Uterus (tissue), 2 donors: Measurements from ENCODE around the gene TRAF1.

Source experiments
- POLR2A ChIP-seq, 2 donors: fragments of 450-650 bp; IDR thresholded peaks; one replicate each; pipeline ENCODE4 v1.6.1; 2016; ENCODE audit warnings: antibody characterized with exemption in 2 of 2, mild to moderate bottlenecking in 1 of 2, moderate library complexity in 1 of 2
- TF ChIP-seq, protein P1 (sequence below), 4 experiments: fragments of 200-600 bp in 2 of 4; fragments of 450-650 bp in 2 of 4; sonication (generic) in 2 of 4; IDR thresholded peaks; one replicate each; pipeline ENCODE4 v1.5.1; 2016 to 2019; ENCODE audit warnings: antibody characterized with exemption in 4 of 4, mild to moderate bottlenecking in 2 of 4, moderate library complexity in 1 of 4

DNA sequence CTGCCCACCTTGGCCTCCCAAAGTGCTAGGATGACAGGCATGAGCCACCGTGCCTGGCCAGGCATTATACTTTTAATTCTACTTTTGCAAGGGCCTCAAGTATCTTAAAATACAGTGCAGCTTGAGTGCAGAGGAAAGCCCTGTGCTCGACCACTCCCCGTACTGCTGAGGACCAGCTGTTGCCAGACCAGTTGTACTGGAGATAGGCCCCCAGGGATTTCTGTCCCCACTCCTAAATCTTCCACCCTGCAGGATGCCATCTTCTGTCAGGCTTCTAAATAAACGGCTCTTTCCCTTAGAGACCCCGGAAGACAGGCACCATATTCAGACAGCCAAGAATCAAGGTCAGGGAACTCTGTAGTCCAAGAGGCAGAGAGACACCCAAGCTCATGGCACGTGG, 67.2 kb downstream of the TRAF1 start:
- no peak for TF ChIP-seq POLR2A (IDR thresholded peaks at IDR 0.05)
- TF ChIP-seq, protein P1, sequence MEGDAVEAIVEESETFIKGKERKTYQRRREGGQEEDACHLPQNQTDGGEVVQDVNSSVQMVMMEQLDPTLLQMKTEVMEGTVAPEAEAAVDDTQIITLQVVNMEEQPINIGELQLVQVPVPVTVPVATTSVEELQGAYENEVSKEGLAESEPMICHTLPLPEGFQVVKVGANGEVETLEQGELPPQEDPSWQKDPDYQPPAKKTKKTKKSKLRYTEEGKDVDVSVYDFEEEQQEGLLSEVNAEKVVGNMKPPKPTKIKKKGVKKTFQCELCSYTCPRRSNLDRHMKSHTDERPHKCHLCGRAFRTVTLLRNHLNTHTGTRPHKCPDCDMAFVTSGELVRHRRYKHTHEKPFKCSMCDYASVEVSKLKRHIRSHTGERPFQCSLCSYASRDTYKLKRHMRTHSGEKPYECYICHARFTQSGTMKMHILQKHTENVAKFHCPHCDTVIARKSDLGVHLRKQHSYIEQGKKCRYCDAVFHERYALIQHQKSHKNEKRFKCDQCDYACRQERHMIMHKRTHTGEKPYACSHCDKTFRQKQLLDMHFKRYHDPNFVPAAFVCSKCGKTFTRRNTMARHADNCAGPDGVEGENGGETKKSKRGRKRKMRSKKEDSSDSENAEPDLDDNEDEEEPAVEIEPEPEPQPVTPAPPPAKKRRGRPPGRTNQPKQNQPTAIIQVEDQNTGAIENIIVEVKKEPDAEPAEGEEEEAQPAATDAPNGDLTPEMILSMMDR (IDR thresholded peaks at IDR 0.05): no peak
